Aorta (tissue), 5 donors: ENCODE measurements around the gene DIAPH2. TPM values are rescaled to one million over a fixed set of nuclear protein-coding genes. Genes with fewer than 3 reads are reported as not detected.

Source experiments
- ATAC-seq: fragments of 200-7000 bp; cut with Tn5 transposase; one replicate; pipeline ENCODE4 v1.9.1; 2022; ENCODE audit warnings: moderate library complexity; ENCODE audit not compliant: low FRiP score
- DNase-seq, 2 donors: peaks; one replicate each; pipeline ENCODE4 v3.0.0-alpha.2; 2020
- H3K27ac ChIP-seq, 2 donors: one replicate each; pipeline ENCODE4 v1.5.1; 2013; ENCODE audit warnings: low read length in 2 of 2, mild to moderate bottlenecking in 2 of 2, moderate library complexity in 2 of 2, control low read depth in 1 of 2, inconsistent platforms in 1 of 2, low read depth in 1 of 2
- H3K27me3 ChIP-seq, 2 donors: one replicate each; pipeline ENCODE4 v1.6.1; 2013; ENCODE audit warnings: control low read depth in 1 of 2, low read length in 1 of 2, mild to moderate bottlenecking in 1 of 2, moderate library complexity in 1 of 2; ENCODE audit not compliant: insufficient read depth in 2 of 2, control insufficient read depth in 1 of 2
- H3K36me3 ChIP-seq, 2 donors: one replicate each; pipeline ENCODE4 v1.6.1; 2013; ENCODE audit warnings: control low read depth in 1 of 2, low read length in 1 of 2, mild to moderate bottlenecking in 1 of 2; ENCODE audit not compliant: insufficient read depth in 2 of 2, control insufficient read depth in 1 of 2
- H3K4me1 ChIP-seq, 2 donors: one replicate each; pipeline ENCODE4 v1.6.1; 2013; ENCODE audit warnings: low read length in 2 of 2, control low read depth in 1 of 2, mild to moderate bottlenecking in 1 of 2, moderate library complexity in 1 of 2; ENCODE audit not compliant: insufficient read depth in 2 of 2, control insufficient read depth in 1 of 2
- H3K4me3 ChIP-seq, 2 donors: one replicate each; pipeline ENCODE4 v1.5.1; 2013; ENCODE audit warnings: low read length in 2 of 2, control low read depth in 1 of 2, mild to moderate bottlenecking in 1 of 2
- H3K9me3 ChIP-seq: one replicate; pipeline ENCODE4 v1.6.1; 2013; ENCODE audit warnings: mild to moderate bottlenecking, low read length; ENCODE audit not compliant: control insufficient read depth
- WGBS, 2 donors: extraction: QIAGEN DNeasy Blood & Tissue Kit; methylation state at CpG; one replicate each; pipeline ENCODE4 v1.1.7; 2013; 5-methylcytosine and 5-hydroxymethylcytosine counted together
- intact Hi-C, 2 donors: fragments of 100-400 bp; cut with DNase I; formaldehyde crosslinking; loops; one replicate each; pipeline versions ENCODE4 v1.14.2 to v1.15.0; 2022
- polyA plus RNA-seq, 2 donors: library from polyadenylated mRNA; stranded (reverse); fragments of 200-250 nt; gene quantifications; one replicate each; pipeline ENCODE4 v1.2.3, GENCODE V29; 2013
- total RNA-seq, 2 donors: library from RNA; stranded (reverse); fragmentation: NEBNext Ultra II Directional; extraction: Animal tissue kit (Norgen Biotek cat#: 25700); gene quantifications; one replicate each; pipeline ENCODE4 v1.2.1, GENCODE V29; 2021
- donor health status: healthy with polysubstance abuse.
- donor health status: Bipolar disorder and iron deficiency.
- donor health status: DM: no; HTN: no; CAD: no.
- donor health status: DM: no; HTN: no; CAD: no.
- donor health status: DM: yes; HTN: yes; CAD: no.

The DIAPH2 gene
- total and polyA plus RNA-seq, 4 donors: 6.5 to 48.4 (median 29.9) TPM

DNA sequence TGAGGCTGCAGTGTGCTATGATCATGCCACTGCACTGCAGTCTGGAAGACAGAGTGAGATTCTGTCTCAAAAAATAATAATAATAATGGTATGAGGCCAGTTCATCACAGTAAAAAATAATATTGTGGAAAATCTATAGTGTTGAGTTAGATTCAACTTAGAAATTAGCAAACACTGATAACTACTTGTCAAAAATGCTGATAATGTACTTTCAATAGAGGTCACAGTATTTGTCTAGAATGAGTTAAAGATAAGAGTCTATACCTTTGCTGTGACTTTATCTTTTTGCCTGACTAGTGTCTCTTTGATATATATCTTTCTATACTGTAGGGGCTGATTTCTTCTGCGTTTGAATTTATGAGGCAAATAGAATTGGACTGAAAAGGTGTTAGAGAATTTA is 629.7 kb downstream of the DIAPH2 start:
- Histone ChIP-seq H3K4me3 (no peak overlapping the region), H3K36me3 (no peaks in the 10 kb centered on the region), H3K27ac (no peak overlapping the region), H3K4me1 (no peaks in the 10 kb centered on the region), H3K27me3 (no peaks in the 10 kb centered on the region), H3K9me3 (no peaks in the 10 kb centered on the region)
- DNase-seq: no peak
- WGBS, 2 donors: 57 to 69% methylated on average over 1 of the region's 1 CpG
- ATAC-seq: no peak
- intact Hi-C loops: no loop called here

DNA sequence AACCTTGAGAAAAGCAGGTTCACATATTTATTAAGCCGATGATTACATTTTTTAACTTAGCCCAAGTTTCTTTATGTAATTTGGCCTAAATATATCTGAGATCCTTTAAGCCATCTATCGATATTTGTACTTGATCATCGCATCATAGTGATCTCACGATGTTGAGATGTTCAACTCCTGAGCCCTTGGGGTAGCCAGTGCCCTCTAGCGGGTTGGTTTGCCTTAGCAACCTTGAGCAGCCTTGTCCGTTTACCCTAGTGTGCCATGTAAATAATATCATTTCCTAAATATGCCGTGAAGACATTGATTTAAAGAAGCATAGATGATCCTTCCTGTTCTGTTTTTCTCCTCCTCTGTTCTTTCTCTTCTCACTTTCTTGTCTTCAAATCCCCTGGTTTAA is 631.3 kb downstream of the DIAPH2 start:
- no peak overlapping the region for H3K27ac ChIP-seq
- H3K9me3 ChIP-seq: no peaks in the 10 kb centered on the region
- no peaks in the 10 kb centered on the region for H3K36me3 ChIP-seq
- DNase-seq (no peak), ATAC-seq (no peak)
- no peaks in the 10 kb centered on the region for H3K27me3 ChIP-seq
- no peak overlapping the region for H3K4me3 ChIP-seq
- H3K4me1 ChIP-seq: no peaks in the 10 kb centered on the region
- intact Hi-C loops: no loop called here
- WGBS, 2 donors: 80 to 93% methylated on average over 7 of the region's 7 CpGs

DNA sequence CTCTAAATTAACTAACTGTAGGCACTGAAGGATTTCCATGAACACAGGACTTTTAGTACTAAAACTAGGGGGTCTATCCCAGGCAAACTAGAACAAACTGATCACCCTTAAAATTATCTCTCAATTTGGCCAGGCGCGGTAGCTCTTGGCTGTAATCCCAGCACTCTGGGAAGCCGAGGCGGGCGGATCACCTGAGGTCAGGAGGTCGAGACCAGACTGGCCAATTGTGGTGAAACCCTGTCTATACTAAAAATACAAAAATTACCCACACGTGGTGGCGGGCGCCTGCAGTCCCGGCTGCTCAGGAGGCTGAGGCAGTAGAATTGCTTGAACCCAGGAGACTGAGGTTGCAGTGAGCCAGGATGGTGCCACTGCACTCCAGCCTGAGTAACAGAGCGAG is 635.7 kb downstream of the DIAPH2 start:
- no peak overlapping the region for H3K27ac ChIP-seq
- H3K4me1 ChIP-seq: no peaks in the 10 kb centered on the region
- intact Hi-C loops: no loop called here
- 87 to 88% methylated on average over 11 of the region's 11 CpGs for WGBS, 2 donors
- H3K4me3 ChIP-seq: no peak overlapping the region
- ATAC-seq (no peak), DNase-seq (no peak)
- H3K27me3 ChIP-seq: no peaks in the 10 kb centered on the region
- H3K9me3 ChIP-seq: no peaks in the 10 kb centered on the region
- H3K36me3 ChIP-seq: peaks cover 0 to 3% of the 10 kb centered on the region in 2 donors

DNA sequence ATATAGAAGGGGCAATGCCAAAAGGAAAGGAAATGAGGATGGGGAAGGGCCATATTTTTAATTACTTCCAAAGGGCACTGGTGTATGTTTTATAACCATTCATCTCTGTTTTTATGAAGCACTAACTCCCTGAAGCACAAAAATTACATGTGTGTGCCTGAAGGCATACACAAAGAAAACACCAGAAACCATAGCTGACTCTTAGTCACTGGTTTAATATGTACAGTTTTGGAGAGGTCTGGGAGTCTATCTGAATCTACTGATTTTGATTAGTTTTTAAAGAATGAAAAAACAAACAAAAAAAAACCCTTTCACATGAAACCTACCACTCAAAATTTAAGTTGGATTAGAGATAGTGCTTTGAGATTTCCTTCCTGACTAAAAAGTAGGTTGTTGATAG is 637.8 kb downstream of the DIAPH2 start:
- Histone ChIP-seq H3K4me3 (no peak overlapping the region), H3K27me3 (no peaks in the 10 kb centered on the region), H3K36me3 (peaks cover 0 to 3% of the 10 kb centered on the region in 2 donors), H3K27ac (no peak overlapping the region), H3K9me3 (no peaks in the 10 kb centered on the region), H3K4me1 (no peaks in the 10 kb centered on the region)
- no peak for DNase-seq
- intact Hi-C loops: no loop called here
- no peak for ATAC-seq

DNA sequence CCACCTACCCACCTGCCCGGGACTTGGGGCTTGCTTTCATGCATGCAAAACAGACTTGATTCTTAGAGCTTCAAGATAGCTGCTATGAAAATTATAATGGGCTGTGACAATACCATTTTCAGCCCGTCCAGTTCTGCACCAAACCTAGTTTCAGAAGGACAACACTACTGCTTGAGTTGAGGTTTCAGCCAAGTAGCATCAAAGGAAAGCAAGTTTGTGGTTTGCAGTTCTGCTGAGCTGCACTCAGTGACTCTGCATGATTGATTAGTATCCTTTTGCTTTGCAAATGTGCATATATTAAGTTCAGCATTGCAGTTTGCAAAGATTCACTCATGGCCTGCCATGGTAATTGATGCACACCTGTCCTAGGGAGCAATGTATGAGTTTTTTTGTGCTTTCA is 641.8 kb downstream of the DIAPH2 start:
- WGBS, 2 donors: 80 to 96% methylated on average over 2 of the region's 2 CpGs

GRCh38 chrX:97328853-97329390 is 644.3 kb downstream of the DIAPH2 start:
- Histone ChIP-seq H3K9me3 (no peaks in the 10 kb centered on the region), H3K4me1 (no peaks in the 10 kb centered on the region), H3K36me3 (no peaks in the 10 kb centered on the region), H3K27me3 (no peaks in the 10 kb centered on the region), H3K27ac (no peak overlapping the region), H3K4me3 (no peak overlapping the region)
- intact Hi-C loops: no loop called here
- ATAC-seq: no peak
- DNase-seq: no peak
- 98 to 100% methylated on average over 1 of the region's 1 CpG for WGBS, 2 donors

More for the DNA sequence above, 641.8 kb downstream of the DIAPH2 start:
- H3K4me1 ChIP-seq: no peaks in the 10 kb centered on the region
- H3K4me3 ChIP-seq: no peak overlapping the region
- ATAC-seq (no peak), DNase-seq (no peak)
- H3K27ac ChIP-seq: no peak overlapping the region
- peaks cover 0 to 3% of the 10 kb centered on the region in 2 donors for H3K36me3 ChIP-seq
- no peaks in the 10 kb centered on the region for H3K27me3 ChIP-seq
- intact Hi-C loops: no loop called here
- H3K9me3 ChIP-seq: no peaks in the 10 kb centered on the region

DNA sequence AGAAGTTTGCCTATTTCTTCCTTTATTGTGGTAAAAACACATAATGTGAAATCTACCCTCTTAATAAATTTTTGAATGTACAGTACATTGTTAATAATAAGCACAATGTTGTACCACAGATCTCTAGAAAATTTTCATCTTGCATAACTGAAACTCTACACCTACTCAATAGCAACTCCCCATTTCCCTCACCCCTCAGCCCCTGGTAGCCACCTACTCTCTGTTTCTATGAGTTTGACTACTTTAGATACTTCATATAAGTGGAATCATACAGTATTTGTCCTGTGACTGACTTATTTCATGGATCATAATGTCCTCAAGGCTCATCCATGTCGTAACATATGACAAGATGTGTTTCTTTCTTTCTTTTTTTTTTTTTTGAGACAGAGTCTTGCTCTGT is 645.5 kb downstream of the DIAPH2 start:
- Histone ChIP-seq H3K27me3 (no peaks in the 10 kb centered on the region), H3K4me1 (no peaks in the 10 kb centered on the region), H3K4me3 (no peak overlapping the region), H3K9me3 (no peaks in the 10 kb centered on the region), H3K27ac (no peak overlapping the region), H3K36me3 (no peaks in the 10 kb centered on the region)
- intact Hi-C loops: no loop called here
- 79 to 98% methylated on average over 1 of the region's 1 CpG for WGBS, 2 donors
- no peak for DNase-seq
- no peak for ATAC-seq

- Histone ChIP-seq H3K27me3 (no peaks in the 10 kb centered on the region), H3K9me3 (no peaks in the 10 kb centered on the region), H3K4me1 (no peaks in the 10 kb centered on the region), H3K27ac (no peak overlapping the region), H3K36me3 (no peaks in the 10 kb centered on the region), H3K4me3 (no peak overlapping the region)
- WGBS, 2 donors: 75% methylated on average over 3 of the region's 3 CpGs
- ATAC-seq: no peak
- intact Hi-C loops: no loop called here
- no peak for DNase-seq
These were observed 648.3 kb downstream of the DIAPH2 start for GRCh38 chrX:97332963-97333362.

DNA sequence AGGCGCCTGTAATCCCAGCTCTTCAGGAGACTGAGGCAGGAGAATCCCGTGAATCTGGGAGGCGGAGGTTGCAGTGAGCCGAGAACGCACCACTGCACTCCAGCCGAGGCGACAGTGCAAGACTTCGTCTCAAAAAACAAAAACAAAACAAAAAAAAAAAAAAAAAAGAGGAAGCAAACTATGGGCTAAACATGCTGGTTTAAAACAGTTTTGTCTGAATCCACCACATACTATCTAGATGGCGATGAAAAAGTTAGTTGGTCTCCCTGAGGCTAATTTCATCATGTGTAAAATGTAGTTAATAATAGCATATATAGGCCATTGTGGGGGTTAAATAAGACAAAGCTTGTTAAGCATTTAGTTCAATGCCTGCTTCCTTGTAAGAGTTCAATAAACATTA is 650.2 kb downstream of the DIAPH2 start:
- DNase-seq: no peak

More for the DNA sequence above, 650.2 kb downstream of the DIAPH2 start:
- no peaks in the 10 kb centered on the region for H3K4me1 ChIP-seq
- no peaks in the 10 kb centered on the region for H3K27me3 ChIP-seq
- no peak overlapping the region for H3K27ac ChIP-seq
- WGBS, 2 donors: 94 to 97% methylated on average over 9 of the region's 9 CpGs
- ATAC-seq: no peak
- intact Hi-C loops: no loop called here
- no peak overlapping the region for H3K4me3 ChIP-seq
- no peaks in the 10 kb centered on the region for H3K9me3 ChIP-seq
- no peaks in the 10 kb centered on the region for H3K36me3 ChIP-seq
